HEK293 (cell line): ENCODE measurements around the gene OSBPL10.

Source experiments
- CTCF ChIP-seq: fragments of 450-650 bp; formaldehyde crosslinking; IDR thresholded peaks from 2 replicates; pipeline ENCODE4 v1.5.1; 2016; ENCODE audit warnings: missing biosample characterization, missing genetic modification characterization
- REST ChIP-seq: fragments of 450-650 bp; formaldehyde crosslinking; IDR thresholded peaks from 2 replicates; pipeline ENCODE4 v1.5.1; 2016; ENCODE audit warnings: missing biosample characterization, missing genetic modification characterization
- SP7 ChIP-seq: fragments of 450-650 bp; formaldehyde crosslinking; IDR thresholded peaks from 2 replicates; pipeline ENCODE4 v1.5.1; 2016; ENCODE audit warnings: missing biosample characterization, missing genetic modification characterization
- ZBTB26 ChIP-seq: fragments of 450-650 bp; formaldehyde crosslinking; optimal IDR thresholded peaks from 2 replicates; pipeline ENCODE3; 2016; ENCODE audit warnings: missing biosample characterization, mild to moderate bottlenecking, missing genetic modification characterization
- ZNF335 ChIP-seq: fragments of 450-650 bp; formaldehyde crosslinking; conservative IDR thresholded peaks from 2 replicates; pipeline ENCODE4 v1.5.1; 2016; ENCODE audit warnings: missing biosample characterization, missing genetic modification characterization
- ZNF626 ChIP-seq: fragments of 450-650 bp; sonication (Bioruptor Pico); formaldehyde crosslinking; IDR thresholded peaks from 2 replicates; pipeline ENCODE4 v1.5.1; 2018; ENCODE audit warnings: missing biosample characterization, missing genetic modification characterization, inconsistent platforms

GRCh38 chr3:31767920-31768319 is 213.1 kb downstream of the OSBPL10 start:
- TF ChIP-seq CTCF (tag by site-specific recombination) (no peak), SP7 (tag by site-specific recombination) (no peak), REST (tag by site-specific recombination) (no peak), ZNF335 (tag by site-specific recombination) (no peak), ZBTB26 (tag by site-specific recombination) (no peak), ZNF626 (tag by site-specific recombination) (no peak)
